SK-N-SH (cell line): ENCODE results near the gene CEP41. TPM values are rescaled to one million over a fixed set of nuclear protein-coding genes. Genes with fewer than 3 reads are reported as not detected.

Experiments
- CTCF ChIA-PET: fragments of 300-600, 350-600 bp; formaldehyde crosslinking; extraction: SDS; loops from one replicate; lab custom pipeline; 2021; lab: Yijun Ruan, JAX
- POLR2A ChIA-PET: fragments of 350-600 bp; sonication (Branson Sonifier 250); formaldehyde crosslinking; extraction: SDS; loops from one replicate; lab custom pipeline; 2020; ENCODE audit warnings: antibody characterized with exemption, inconsistent platforms; lab: Yijun Ruan, JAX
- DNase-seq: peaks from one replicate; pipeline ENCODE4 v3.0.0; 2012
- H2AFZ ChIP-seq: fragments of 200-600 bp; sonication (generic); 2 replicates; pipeline ENCODE4 v1.8.1; 2016; ENCODE audit warnings: antibody characterized with exemption, mild to moderate bottlenecking, low read depth
- H3F3A ChIP-seq: fragments of 200-600 bp; sonication (generic); replicated peaks from 2 replicates; pipeline ENCODE3; 2016; ENCODE audit warnings: antibody characterized with exemption, mild to moderate bottlenecking; ENCODE audit not compliant: insufficient read depth
- H3K27ac ChIP-seq, 2 experiments: fragments of 200-500 bp in 1 of 2; fragments of 200-600 bp in 1 of 2; sonication (Bioruptor generic) in 1 of 2; sonication (generic), shearing (Covaris generic) in 1 of 2; 2 replicates each; pipeline versions ENCODE4 v1.5.1 to v1.6.1; 2014 to 2016; ENCODE audit warnings: low read depth in 2 of 2, inconsistent platforms in 1 of 2, low read length in 1 of 2, mild to moderate bottlenecking in 1 of 2, mixed read lengths in 1 of 2
- H3K27me3 ChIP-seq: fragments of 200-600 bp; sonication (generic), shearing (Covaris generic); 2 replicates; pipeline ENCODE4 v1.6.1; 2016; ENCODE audit warnings: mixed run types; ENCODE audit not compliant: insufficient read depth
- H3K36me3 ChIP-seq, 2 experiments: fragments of 200-500 bp in 1 of 2; fragments of 200-600 bp in 1 of 2; sonication (Bioruptor generic) in 1 of 2; sonication (generic) in 1 of 2; replicated peaks in 1 of 2; 2 replicates each; pipeline versions ENCODE3 to v1.5.1; 2014 to 2016; ENCODE audit warnings: low read length in 1 of 2, mild to moderate bottlenecking in 1 of 2; ENCODE audit not compliant: insufficient read depth in 2 of 2, control insufficient read depth in 1 of 2
- H3K4me1 ChIP-seq, 2 experiments: fragments of 200-500 bp in 1 of 2; fragments of 200-600 bp in 1 of 2; sonication (Bioruptor generic) in 1 of 2; sonication (generic), shearing (Covaris generic) in 1 of 2; 2 replicates each; pipeline versions ENCODE4 v1.5.1 to v1.6.1; 2014 to 2016; ENCODE audit warnings: low read depth in 1 of 2, low read length in 1 of 2, mixed run types in 1 of 2; ENCODE audit not compliant: insufficient read depth in 2 of 2, control insufficient read depth in 1 of 2
- H3K4me2 ChIP-seq: fragments of 200-600 bp; sonication (generic), shearing (Covaris generic); 2 replicates; pipeline ENCODE4 v1.6.1; 2017; ENCODE audit warnings: mixed run types
- H3K4me3 ChIP-seq, 2 experiments: fragments of 200-500 bp in 1 of 2; fragments of 200-600 bp in 1 of 2; sonication (Bioruptor generic) in 1 of 2; sonication (generic), shearing (Covaris generic) in 1 of 2; 2 replicates each; pipeline versions ENCODE4 v1.5.1 to v1.8.1; 2014 to 2016; ENCODE audit warnings: low read depth in 2 of 2, inconsistent platforms in 1 of 2, low read length in 1 of 2, mild to moderate bottlenecking in 1 of 2, mixed read lengths in 1 of 2, moderate library complexity in 1 of 2
- H3K79me2 ChIP-seq: fragments of 200-600 bp; sonication (generic); 2 replicates; pipeline ENCODE4 v1.8.1; 2017; ENCODE audit warnings: mild to moderate bottlenecking; ENCODE audit not compliant: insufficient read depth
- H3K9ac ChIP-seq: fragments of 200-600 bp; sonication (generic); 2 replicates; pipeline ENCODE4 v1.6.1; 2017; ENCODE audit warnings: mixed run types
- H3K9me2 ChIP-seq: fragments of 200-600 bp; sonication (generic); 2 replicates; pipeline ENCODE4 v1.6.1; 2017; ENCODE audit warnings: mixed run types
- H3K9me3 ChIP-seq: fragments of 200-600 bp; sonication (generic); 2 replicates; pipeline ENCODE4 v1.6.1; 2017; ENCODE audit warnings: mixed run types, mild to moderate bottlenecking, moderate library complexity
- H4K20me1 ChIP-seq: fragments of 200-600 bp; sonication (generic); 2 replicates; pipeline ENCODE4 v1.6.1; 2017; ENCODE audit warnings: mild to moderate bottlenecking, mixed run types; ENCODE audit not compliant: insufficient read depth
- EP300 ChIP-seq, 2 experiments: IDR thresholded peaks; 2 replicates each; pipeline versions ENCODE4 v1.4.0 to v1.6.1; 2012; ENCODE audit warnings: borderline replicate concordance in 1 of 2, low read depth in 1 of 2, low read length in 1 of 2
- FOXJ3 ChIP-seq: sonication (generic); formaldehyde crosslinking; IDR thresholded peaks from 2 replicates; pipeline ENCODE4 v1.5.1; 2020; ENCODE audit warnings: mild to moderate bottlenecking, missing genetic modification reagents
- GABPA ChIP-seq: IDR thresholded peaks from 2 replicates; pipeline ENCODE4 v1.4.0; 2012; ENCODE audit warnings: low read depth, mild to moderate bottlenecking
- JUND ChIP-seq: IDR thresholded peaks from 2 replicates; pipeline ENCODE4 v1.4.0; 2012
- MEF2A ChIP-seq: IDR thresholded peaks from 2 replicates; pipeline ENCODE4 v1.4.0; 2012; ENCODE audit warnings: low read depth, borderline replicate concordance
- MXI1 ChIP-seq: IDR thresholded peaks from 2 replicates; pipeline ENCODE4 v1.6.1; 2012; ENCODE audit warnings: mild to moderate bottlenecking, low read depth, low read length, improper control_type of control experiment
- RFX5 ChIP-seq: IDR thresholded peaks from 2 replicates; pipeline ENCODE4 v1.6.1; 2012; ENCODE audit warnings: mild to moderate bottlenecking, improper control_type of control experiment, low read length
- SIN3A ChIP-seq: IDR thresholded peaks from 2 replicates; pipeline ENCODE4 v1.6.1; 2012; ENCODE audit warnings: low read depth, mild to moderate bottlenecking, low read length, moderate library complexity, borderline replicate concordance
- WGBS: methylation state at CpG from one replicate; pipeline ENCODE4 v1.1.6; 2017; ENCODE audit warnings: low lambda C conversion rate; 5-methylcytosine and 5-hydroxymethylcytosine counted together
- polyA plus RNA-seq, 3 experiments: library from polyadenylated mRNA; depleted of rRNA; stranded (reverse); fragments of >200 nt; gene quantifications; 2 replicates each; pipeline ENCODE4 v1.2.3, GENCODE V29; 2012
- TF ChIP-seq, protein P1 (sequence below): IDR thresholded peaks from 2 replicates; pipeline ENCODE4 v1.6.1; 2012; ENCODE audit warnings: mild to moderate bottlenecking, low read depth, low read length, moderate library complexity
- TF ChIP-seq, protein P2 (sequence below): IDR thresholded peaks from 2 replicates; pipeline ENCODE4 v1.4.0; 2012; ENCODE audit warnings: low read depth, borderline replicate concordance

CEP41 gene
- polyA plus RNA-seq, 1 of the 3 experiments (the other 2 are of a cell fraction), result 20.9 TPM

- TF ChIP-seq MXI1 (no peak), RFX5 (no peak), GABPA (no peak), EP300 (IDR thresholded peaks at IDR 0.05; ENCODE audit: borderline replicate concordance in 1 of 2, low read depth in 1 of 2, low read length in 1 of 2) (no peak)
- TF ChIP-seq, all 33 proteins: peak for 0
Measured at GRCh38 chr7:130444751-130445407, 4.1 kb upstream of the CEP41 start (continued).

DNA sequence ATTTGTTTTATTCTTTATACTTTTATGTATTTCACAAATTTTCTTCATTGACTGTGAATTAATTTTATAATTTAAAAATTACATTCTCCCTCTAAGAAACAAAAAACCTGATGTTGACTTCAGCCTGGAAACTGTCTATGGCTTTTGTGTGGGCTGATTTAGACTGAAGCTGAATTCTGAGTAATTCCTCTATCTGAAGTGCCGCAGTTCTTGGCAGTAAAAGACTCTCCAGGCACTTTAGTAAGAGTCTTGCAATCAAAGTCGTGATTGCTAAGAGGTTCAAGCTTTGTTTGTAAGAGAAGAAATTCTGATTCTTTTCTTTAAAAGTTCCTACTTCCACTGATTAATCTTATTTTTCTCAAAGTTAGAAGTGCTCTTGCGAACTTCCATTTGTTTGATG, 3.4 kb upstream of the CEP41 start:
- TF ChIP-seq, protein P1, sequence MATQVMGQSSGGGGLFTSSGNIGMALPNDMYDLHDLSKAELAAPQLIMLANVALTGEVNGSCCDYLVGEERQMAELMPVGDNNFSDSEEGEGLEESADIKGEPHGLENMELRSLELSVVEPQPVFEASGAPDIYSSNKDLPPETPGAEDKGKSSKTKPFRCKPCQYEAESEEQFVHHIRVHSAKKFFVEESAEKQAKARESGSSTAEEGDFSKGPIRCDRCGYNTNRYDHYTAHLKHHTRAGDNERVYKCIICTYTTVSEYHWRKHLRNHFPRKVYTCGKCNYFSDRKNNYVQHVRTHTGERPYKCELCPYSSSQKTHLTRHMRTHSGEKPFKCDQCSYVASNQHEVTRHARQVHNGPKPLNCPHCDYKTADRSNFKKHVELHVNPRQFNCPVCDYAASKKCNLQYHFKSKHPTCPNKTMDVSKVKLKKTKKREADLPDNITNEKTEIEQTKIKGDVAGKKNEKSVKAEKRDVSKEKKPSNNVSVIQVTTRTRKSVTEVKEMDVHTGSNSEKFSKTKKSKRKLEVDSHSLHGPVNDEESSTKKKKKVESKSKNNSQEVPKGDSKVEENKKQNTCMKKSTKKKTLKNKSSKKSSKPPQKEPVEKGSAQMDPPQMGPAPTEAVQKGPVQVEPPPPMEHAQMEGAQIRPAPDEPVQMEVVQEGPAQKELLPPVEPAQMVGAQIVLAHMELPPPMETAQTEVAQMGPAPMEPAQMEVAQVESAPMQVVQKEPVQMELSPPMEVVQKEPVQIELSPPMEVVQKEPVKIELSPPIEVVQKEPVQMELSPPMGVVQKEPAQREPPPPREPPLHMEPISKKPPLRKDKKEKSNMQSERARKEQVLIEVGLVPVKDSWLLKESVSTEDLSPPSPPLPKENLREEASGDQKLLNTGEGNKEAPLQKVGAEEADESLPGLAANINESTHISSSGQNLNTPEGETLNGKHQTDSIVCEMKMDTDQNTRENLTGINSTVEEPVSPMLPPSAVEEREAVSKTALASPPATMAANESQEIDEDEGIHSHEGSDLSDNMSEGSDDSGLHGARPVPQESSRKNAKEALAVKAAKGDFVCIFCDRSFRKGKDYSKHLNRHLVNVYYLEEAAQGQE, result no peak
- no peak for TF ChIP-seq FOXJ3 (CRISPR knock-in tag)
- TF ChIP-seq, protein P2, sequence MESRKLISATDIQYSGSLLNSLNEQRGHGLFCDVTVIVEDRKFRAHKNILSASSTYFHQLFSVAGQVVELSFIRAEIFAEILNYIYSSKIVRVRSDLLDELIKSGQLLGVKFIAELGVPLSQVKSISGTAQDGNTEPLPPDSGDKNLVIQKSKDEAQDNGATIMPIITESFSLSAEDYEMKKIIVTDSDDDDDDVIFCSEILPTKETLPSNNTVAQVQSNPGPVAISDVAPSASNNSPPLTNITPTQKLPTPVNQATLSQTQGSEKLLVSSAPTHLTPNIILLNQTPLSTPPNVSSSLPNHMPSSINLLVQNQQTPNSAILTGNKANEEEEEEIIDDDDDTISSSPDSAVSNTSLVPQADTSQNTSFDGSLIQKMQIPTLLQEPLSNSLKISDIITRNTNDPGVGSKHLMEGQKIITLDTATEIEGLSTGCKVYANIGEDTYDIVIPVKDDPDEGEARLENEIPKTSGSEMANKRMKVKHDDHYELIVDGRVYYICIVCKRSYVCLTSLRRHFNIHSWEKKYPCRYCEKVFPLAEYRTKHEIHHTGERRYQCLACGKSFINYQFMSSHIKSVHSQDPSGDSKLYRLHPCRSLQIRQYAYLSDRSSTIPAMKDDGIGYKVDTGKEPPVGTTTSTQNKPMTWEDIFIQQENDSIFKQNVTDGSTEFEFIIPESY, result no peak
- no peak for TF ChIP-seq JUND
- no peak for TF ChIP-seq MEF2A
- TF ChIP-seq SIN3A, result no peak
- 80% methylated on average over 3 of the region's 3 CpGs for WGBS
- H3K79me2 ChIP-seq, result no peaks in the 10 kb centered on the region
- 0 out of 2 replicates have a peak, but pooled peaks cover 7% of the 10 kb centered on the region for H3K9me3 ChIP-seq
- no peak for DNase-seq
- CTCF ChIA-PET, result interaction anchor here (0.9 to 1.1 kb wide), 2 partner anchors 9 to 10 kb away, joined by 3 read pairs; no protein-coding TSS in a partner anchor
- H3K27ac ChIP-seq, result no peak overlapping the region
- H3K4me3 ChIP-seq, result no peak overlapping the region
- no peak overlapping the region; the same call in 1 of the 2 replicates for H2AFZ ChIP-seq
- POLR2A ChIA-PET, result no interaction called here
- H3K9me2 ChIP-seq, result no peaks in the 10 kb centered on the region
- no peak overlapping the region for H3K9ac ChIP-seq
- peaks cover 0 to 14% of the 10 kb centered on the region in 2 experiments; a peak in 2 of 4 replicates for H3K4me1 ChIP-seq
- H4K20me1 ChIP-seq, result no peaks in the 10 kb centered on the region
- H3K36me3 ChIP-seq, result no peaks in the 10 kb centered on the region
- H3F3A ChIP-seq, result no peaks in the 10 kb centered on the region
- no peak overlapping the region for H3K4me2 ChIP-seq
- no peaks in the 10 kb centered on the region for H3K27me3 ChIP-seq
